GM23248 (cell line): Measurements from ENCODE around the gene TMEM161A.

Source experiments
- EZH2 ChIP-seq: fragments of 200-600 bp; sonication (generic); IDR thresholded peaks from 2 replicates; pipeline ENCODE4 v1.6.1; 2018; ENCODE audit warnings: antibody characterized with exemption, mild to moderate bottlenecking; ENCODE audit not compliant: insufficient read depth, poor library complexity, severe bottlenecking
- EZH2phosphoT487 ChIP-seq: fragments of 200-600 bp; sonication (generic); IDR thresholded peaks from 2 replicates; pipeline ENCODE4 v1.6.1; 2018; ENCODE audit warnings: antibody characterized with exemption, moderate library complexity, mild to moderate bottlenecking, low read depth; ENCODE audit not compliant: insufficient read depth

DNA sequence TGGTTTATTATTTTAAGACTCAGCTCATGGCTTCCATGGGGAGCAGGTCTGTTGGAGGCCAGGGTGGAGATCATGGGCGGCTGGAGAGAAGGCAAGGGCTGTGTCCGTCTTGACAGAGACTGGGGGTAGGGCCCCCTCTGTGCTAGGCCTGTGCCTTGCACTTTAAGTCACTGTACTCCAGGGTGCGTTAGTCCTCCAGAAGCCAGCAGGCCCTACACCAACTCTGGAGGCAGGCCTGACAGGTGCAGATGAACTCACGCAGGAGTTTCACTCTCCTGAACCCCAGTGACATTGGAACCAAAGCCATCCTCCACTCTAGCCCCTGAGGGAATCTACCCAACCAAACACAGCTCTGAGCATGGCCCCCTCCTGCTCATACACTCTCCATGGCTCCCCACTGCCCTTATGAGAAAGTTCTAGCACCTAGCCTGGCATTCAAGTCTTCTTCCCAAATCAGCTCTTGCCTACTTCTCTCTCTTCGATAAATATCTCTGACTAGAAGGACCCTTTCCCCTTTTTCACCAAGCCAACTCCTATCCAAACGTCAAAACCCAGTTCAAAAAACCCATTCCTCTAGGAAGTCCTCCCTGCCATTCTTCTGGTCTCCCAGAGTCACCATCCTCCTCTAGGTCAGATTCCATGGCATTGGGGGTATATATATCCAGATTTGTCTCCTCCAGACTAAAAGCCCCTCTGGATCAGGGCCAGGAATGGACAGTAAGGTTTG is 16.7 kb upstream of the TMEM161A start:
- no peak for TF ChIP-seq EZH2phosphoT487
- TF ChIP-seq EZH2: no peak
